SK-N-SH (cell line): ENCODE results near the gene NUP133. TPM values are rescaled to one million over a fixed set of nuclear protein-coding genes. Genes with fewer than 3 reads are reported as not detected.

Source experiments
- CTCF ChIA-PET: fragments of 300-600, 350-600 bp; formaldehyde crosslinking; extraction: SDS; loops from one replicate; lab custom pipeline; 2021; lab: Yijun Ruan, JAX
- POLR2A ChIA-PET: fragments of 350-600 bp; sonication (Branson Sonifier 250); formaldehyde crosslinking; extraction: SDS; loops from one replicate; lab custom pipeline; 2020; ENCODE audit warnings: antibody characterized with exemption, inconsistent platforms; lab: Yijun Ruan, JAX
- DNase-seq: peaks from one replicate; pipeline ENCODE4 v3.0.0; 2012
- H2AFZ ChIP-seq: fragments of 200-600 bp; sonication (generic); 2 replicates; pipeline ENCODE4 v1.8.1; 2016; ENCODE audit warnings: antibody characterized with exemption, mild to moderate bottlenecking, low read depth
- H3F3A ChIP-seq: fragments of 200-600 bp; sonication (generic); replicated peaks from 2 replicates; pipeline ENCODE3; 2016; ENCODE audit warnings: antibody characterized with exemption, mild to moderate bottlenecking; ENCODE audit not compliant: insufficient read depth
- H3K27ac ChIP-seq, 2 experiments: fragments of 200-500 bp in 1 of 2; fragments of 200-600 bp in 1 of 2; sonication (Bioruptor generic) in 1 of 2; sonication (generic), shearing (Covaris generic) in 1 of 2; 2 replicates each; pipeline versions ENCODE4 v1.5.1 to v1.6.1; 2014 to 2016; ENCODE audit warnings: low read depth in 2 of 2, inconsistent platforms in 1 of 2, low read length in 1 of 2, mild to moderate bottlenecking in 1 of 2, mixed read lengths in 1 of 2
- H3K27me3 ChIP-seq: fragments of 200-600 bp; sonication (generic), shearing (Covaris generic); 2 replicates; pipeline ENCODE4 v1.6.1; 2016; ENCODE audit warnings: mixed run types; ENCODE audit not compliant: insufficient read depth
- H3K36me3 ChIP-seq, 2 experiments: fragments of 200-500 bp in 1 of 2; fragments of 200-600 bp in 1 of 2; sonication (Bioruptor generic) in 1 of 2; sonication (generic) in 1 of 2; replicated peaks in 1 of 2; 2 replicates each; pipeline versions ENCODE3 to v1.5.1; 2014 to 2016; ENCODE audit warnings: low read length in 1 of 2, mild to moderate bottlenecking in 1 of 2; ENCODE audit not compliant: insufficient read depth in 2 of 2, control insufficient read depth in 1 of 2
- H3K4me1 ChIP-seq, 2 experiments: fragments of 200-500 bp in 1 of 2; fragments of 200-600 bp in 1 of 2; sonication (Bioruptor generic) in 1 of 2; sonication (generic), shearing (Covaris generic) in 1 of 2; 2 replicates each; pipeline versions ENCODE4 v1.5.1 to v1.6.1; 2014 to 2016; ENCODE audit warnings: low read depth in 1 of 2, low read length in 1 of 2, mixed run types in 1 of 2; ENCODE audit not compliant: insufficient read depth in 2 of 2, control insufficient read depth in 1 of 2
- H3K4me2 ChIP-seq: fragments of 200-600 bp; sonication (generic), shearing (Covaris generic); 2 replicates; pipeline ENCODE4 v1.6.1; 2017; ENCODE audit warnings: mixed run types
- H3K4me3 ChIP-seq, 2 experiments: fragments of 200-500 bp in 1 of 2; fragments of 200-600 bp in 1 of 2; sonication (Bioruptor generic) in 1 of 2; sonication (generic), shearing (Covaris generic) in 1 of 2; 2 replicates each; pipeline versions ENCODE4 v1.5.1 to v1.8.1; 2014 to 2016; ENCODE audit warnings: low read depth in 2 of 2, inconsistent platforms in 1 of 2, low read length in 1 of 2, mild to moderate bottlenecking in 1 of 2, mixed read lengths in 1 of 2, moderate library complexity in 1 of 2
- H3K79me2 ChIP-seq: fragments of 200-600 bp; sonication (generic); 2 replicates; pipeline ENCODE4 v1.8.1; 2017; ENCODE audit warnings: mild to moderate bottlenecking; ENCODE audit not compliant: insufficient read depth
- H3K9ac ChIP-seq: fragments of 200-600 bp; sonication (generic); 2 replicates; pipeline ENCODE4 v1.6.1; 2017; ENCODE audit warnings: mixed run types
- H3K9me2 ChIP-seq: fragments of 200-600 bp; sonication (generic); 2 replicates; pipeline ENCODE4 v1.6.1; 2017; ENCODE audit warnings: mixed run types
- H3K9me3 ChIP-seq: fragments of 200-600 bp; sonication (generic); 2 replicates; pipeline ENCODE4 v1.6.1; 2017; ENCODE audit warnings: mixed run types, mild to moderate bottlenecking, moderate library complexity
- H4K20me1 ChIP-seq: fragments of 200-600 bp; sonication (generic); 2 replicates; pipeline ENCODE4 v1.6.1; 2017; ENCODE audit warnings: mild to moderate bottlenecking, mixed run types; ENCODE audit not compliant: insufficient read depth
- CHD2 ChIP-seq: fragments of 150-350 bp; IDR thresholded peaks from 2 replicates; pipeline ENCODE4 v1.6.1; 2018; ENCODE audit warnings: low read length; ENCODE audit not compliant: partially characterized antibody
- CTCF ChIP-seq: fragments of 200-600 bp; sonication (generic); IDR thresholded peaks from 2 replicates; pipeline ENCODE4 v1.6.1; 2017; ENCODE audit warnings: antibody characterized with exemption, mild to moderate bottlenecking, moderate library complexity
- EZH2phosphoT487 ChIP-seq: fragments of 200-600 bp; sonication (generic); IDR thresholded peaks from 2 replicates; pipeline ENCODE4 v1.6.1; 2017; ENCODE audit warnings: low read depth, mixed run types, mild to moderate bottlenecking, antibody characterized with exemption, moderate library complexity, borderline replicate concordance
- GATA2 ChIP-seq: sonication (generic); formaldehyde crosslinking; IDR thresholded peaks from 2 replicates; pipeline ENCODE4 v1.5.0; 2020; ENCODE audit warnings: mild to moderate bottlenecking, missing genetic modification reagents
- MEF2A ChIP-seq: IDR thresholded peaks from 2 replicates; pipeline ENCODE4 v1.4.0; 2012; ENCODE audit warnings: low read depth, borderline replicate concordance
- MXI1 ChIP-seq: IDR thresholded peaks from 2 replicates; pipeline ENCODE4 v1.6.1; 2012; ENCODE audit warnings: mild to moderate bottlenecking, low read depth, low read length, improper control_type of control experiment
- NFIC ChIP-seq: IDR thresholded peaks from 2 replicates; pipeline ENCODE4 v1.4.0; 2012; ENCODE audit warnings: borderline replicate concordance
- NRF1 ChIP-seq: IDR thresholded peaks from 2 replicates; pipeline ENCODE4 v1.6.1; 2012; ENCODE audit warnings: low read depth, mild to moderate bottlenecking, low read length
- PBX3 ChIP-seq: IDR thresholded peaks from 2 replicates; pipeline ENCODE4; 2012
- RXRA ChIP-seq: IDR thresholded peaks from 2 replicates; pipeline ENCODE4 v1.4.0; 2012; ENCODE audit warnings: low read depth, mild to moderate bottlenecking, borderline replicate concordance
- SIN3A ChIP-seq: IDR thresholded peaks from 2 replicates; pipeline ENCODE4 v1.6.1; 2012; ENCODE audit warnings: low read depth, mild to moderate bottlenecking, low read length, moderate library complexity, borderline replicate concordance
- TAF1 ChIP-seq: IDR thresholded peaks from 2 replicates; pipeline ENCODE4 v1.6.1; 2012; ENCODE audit warnings: low read depth, mild to moderate bottlenecking, low read length, moderate library complexity, borderline replicate concordance
- TCF12 ChIP-seq: IDR thresholded peaks from 2 replicates; pipeline ENCODE4 v1.4.0; 2012
- TEAD4 ChIP-seq: IDR thresholded peaks from 2 replicates; pipeline ENCODE4 v1.4.0; 2012; ENCODE audit warnings: mild to moderate bottlenecking, borderline replicate concordance; ENCODE audit not compliant: insufficient read depth
- YY1 ChIP-seq: IDR thresholded peaks from 2 replicates; pipeline ENCODE4 v1.4.0; 2012; ENCODE audit warnings: low read depth, mild to moderate bottlenecking
- WGBS: methylation state at CpG from one replicate; pipeline ENCODE4 v1.1.6; 2017; ENCODE audit warnings: low lambda C conversion rate; 5-methylcytosine and 5-hydroxymethylcytosine counted together
- polyA plus RNA-seq, 3 experiments: library from polyadenylated mRNA; depleted of rRNA; stranded (reverse); fragments of >200 nt; gene quantifications; 2 replicates each; pipeline ENCODE4 v1.2.3, GENCODE V29; 2012
- TF ChIP-seq, protein P1 (sequence below): IDR thresholded peaks from 2 replicates; pipeline ENCODE4 v1.4.0; 2012; ENCODE audit warnings: low read depth
- TF ChIP-seq, protein P2 (sequence below): IDR thresholded peaks from 2 replicates; pipeline ENCODE4 v1.4.0; 2012; ENCODE audit warnings: low read depth, borderline replicate concordance

The NUP133 gene
- polyA plus RNA-seq, 1 of the 3 experiments (the other 2 are of a cell fraction): 10.9 TPM

DNA sequence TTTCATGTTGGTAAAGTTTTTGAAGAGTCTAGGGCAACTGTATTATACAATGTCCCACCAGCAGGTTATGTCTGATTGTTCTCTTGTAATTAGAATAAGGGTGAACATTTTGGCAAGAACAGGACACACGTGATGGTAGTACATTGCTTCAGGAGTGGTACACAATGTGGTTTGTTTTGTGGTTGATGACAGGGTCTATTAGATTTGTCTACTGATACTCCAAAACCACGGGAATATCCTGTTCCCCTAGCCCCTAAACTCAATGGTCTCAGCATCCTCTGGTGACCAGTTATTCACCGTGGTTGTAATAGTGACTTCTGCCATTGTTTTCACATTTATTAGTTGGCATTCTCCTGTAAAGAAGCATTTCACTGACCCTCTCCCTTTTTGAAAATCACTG lies 52.1 kb downstream of the NUP133 start:
- H3K9ac ChIP-seq: no peak overlapping the region
- H3K79me2 ChIP-seq: no peaks in the 10 kb centered on the region
- H3K36me3 ChIP-seq: peaks cover 54 to 78% of the 10 kb centered on the region in 2 experiments
- H3F3A ChIP-seq: no peaks in the 10 kb centered on the region
- H3K9me3 ChIP-seq: no peaks in the 10 kb centered on the region
- no peaks in the 10 kb centered on the region for H3K4me1 ChIP-seq
- no peak overlapping the region for H3K4me2 ChIP-seq
- no peaks in the 10 kb centered on the region for H4K20me1 ChIP-seq
- WGBS: 87% methylated on average over 3 of the region's 3 CpGs
- TF ChIP-seq PBX3 (no peak), CTCF (no peak), NFIC (no peak), EZH2phosphoT487 (no peak), MXI1 (no peak), GATA2 (no peak), SIN3A (no peak), NRF1 (no peak), RXRA (no peak), TEAD4 (no peak), CHD2 (no peak), YY1 (no peak), TAF1 (no peak), TCF12 (no peak), MEF2A (no peak)
- TF ChIP-seq, protein P1, sequence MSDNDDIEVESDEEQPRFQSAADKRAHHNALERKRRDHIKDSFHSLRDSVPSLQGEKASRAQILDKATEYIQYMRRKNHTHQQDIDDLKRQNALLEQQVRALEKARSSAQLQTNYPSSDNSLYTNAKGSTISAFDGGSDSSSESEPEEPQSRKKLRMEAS: no peak
- TF ChIP-seq, protein P2, sequence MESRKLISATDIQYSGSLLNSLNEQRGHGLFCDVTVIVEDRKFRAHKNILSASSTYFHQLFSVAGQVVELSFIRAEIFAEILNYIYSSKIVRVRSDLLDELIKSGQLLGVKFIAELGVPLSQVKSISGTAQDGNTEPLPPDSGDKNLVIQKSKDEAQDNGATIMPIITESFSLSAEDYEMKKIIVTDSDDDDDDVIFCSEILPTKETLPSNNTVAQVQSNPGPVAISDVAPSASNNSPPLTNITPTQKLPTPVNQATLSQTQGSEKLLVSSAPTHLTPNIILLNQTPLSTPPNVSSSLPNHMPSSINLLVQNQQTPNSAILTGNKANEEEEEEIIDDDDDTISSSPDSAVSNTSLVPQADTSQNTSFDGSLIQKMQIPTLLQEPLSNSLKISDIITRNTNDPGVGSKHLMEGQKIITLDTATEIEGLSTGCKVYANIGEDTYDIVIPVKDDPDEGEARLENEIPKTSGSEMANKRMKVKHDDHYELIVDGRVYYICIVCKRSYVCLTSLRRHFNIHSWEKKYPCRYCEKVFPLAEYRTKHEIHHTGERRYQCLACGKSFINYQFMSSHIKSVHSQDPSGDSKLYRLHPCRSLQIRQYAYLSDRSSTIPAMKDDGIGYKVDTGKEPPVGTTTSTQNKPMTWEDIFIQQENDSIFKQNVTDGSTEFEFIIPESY: no peak
- H3K27ac ChIP-seq: no peak overlapping the region
- no peak for DNase-seq
- H3K27me3 ChIP-seq: no peaks in the 10 kb centered on the region
- H2AFZ ChIP-seq: no peak overlapping the region
- CTCF ChIA-PET: interaction anchor here (2.0 to 2.5 kb wide), 3 partner anchors 26 to 201 kb away, joined by 5 to 7 read pairs (median 5); no protein-coding TSS in a partner anchor
- no peaks in the 10 kb centered on the region for H3K9me2 ChIP-seq
- no peak overlapping the region for H3K4me3 ChIP-seq
- POLR2A ChIA-PET: no interaction called here
